T47D (cell line): ENCODE data around the gene KCNQ4.

Experiments used
- DNase-seq, 2 experiments: peaks; one replicate each; pipeline versions ENCODE4 v3.0.0 to v3.0.0-alpha.2; 2011 to 2012; ENCODE audit warnings: low read depth in 1 of 2, low spot score in 1 of 2
- JUND ChIP-seq: IDR thresholded peaks from 2 replicates; pipeline ENCODE4 v1.6.1; 2012; ENCODE audit warnings: low read depth
- in situ Hi-C: cut with HindIII; loops from 2 replicates; pipeline ENCODE4 v1.10.0; 2016; ENCODE audit warnings: low sequenced_read_pairs, low pct_unique_long_range_greater_than_20kb

The KCNQ4 gene

GRCh38 chr1:40783001-40783905, at the start of gene KCNQ4:
KCNQ4 (plus strand) TSS chr1:40783787; CDS start chr1:40784094, 307 bp downstream.
- in situ Hi-C loops, result no loop called here
- peak; percentile 64 to 71 for DNase-seq
- TF ChIP-seq JUND, result no peak

GRCh38 chr1:40734882-40735628, 48.5 kb upstream of the KCNQ4 start:
- in situ Hi-C loops, result no loop called here
- DNase-seq, result no peak
- TF ChIP-seq JUND, result no peak

- no peak for TF ChIP-seq JUND
- peak in 1 of 2 experiments; percentile 53 for DNase-seq
- in situ Hi-C loops, result no loop called here
Measured at GRCh38 chr1:40736085-40736531, 47.5 kb upstream of the KCNQ4 start.

GRCh38 chr1:40738831-40739230, 44.8 kb upstream of the KCNQ4 start:
- in situ Hi-C loops, result no loop called here
- TF ChIP-seq JUND, result no peak
- no peak for DNase-seq

GRCh38 chr1:40739455-40740008, 44.1 kb upstream of the KCNQ4 start:
- TF ChIP-seq JUND, result no peak
- DNase-seq, result no peak
- in situ Hi-C loops, result no loop called here

GRCh38 chr1:40740039-40740996, 43.3 kb upstream of the KCNQ4 start:
- in situ Hi-C loops, result no loop called here
- DNase-seq, result peak in 1 of 2 experiments; percentile 42
- no peak for TF ChIP-seq JUND

- no peak for DNase-seq
- in situ Hi-C loops, result no loop called here
- TF ChIP-seq JUND, result no peak
Measured at GRCh38 chr1:40740997-40741736, 42.4 kb upstream of the KCNQ4 start.

- in situ Hi-C loops, result no loop called here
- DNase-seq, result no peak
- no peak for TF ChIP-seq JUND
Measured at GRCh38 chr1:40742363-40743061, 41.1 kb upstream of the KCNQ4 start.

GRCh38 chr1:40743452-40743851, 40.1 kb upstream of the KCNQ4 start:
- TF ChIP-seq JUND, result no peak
- in situ Hi-C loops, result no loop called here
- no peak for DNase-seq

GRCh38 chr1:40743860-40744259, 39.7 kb upstream of the KCNQ4 start:
- no peak for DNase-seq
- in situ Hi-C loops, result no loop called here
- no peak for TF ChIP-seq JUND

GRCh38 chr1:40745176-40745575, 38.4 kb upstream of the KCNQ4 start:
- in situ Hi-C loops, result no loop called here

More at GRCh38 chr1:40745176-40745575, 38.4 kb upstream of the KCNQ4 start:
- DNase-seq, result no peak
- no peak for TF ChIP-seq JUND
